Tibial artery (tissue), 4 donors: Measurements from ENCODE around the gene PTPN6.

Experiments
- DNase-seq, 2 donors: peaks; one replicate each; pipeline ENCODE4 v3.0.0-alpha.2; 2019
- H3K27ac ChIP-seq, 2 donors: fragments of 200-600 bp; sonication (generic) in 1 of 2; 1 replicate in 1 of 2; 2 replicates in 1 of 2; pipeline ENCODE4 v1.5.1; 2018 to 2019; ENCODE audit warnings: mild to moderate bottlenecking in 1 of 2
- H3K27me3 ChIP-seq, 2 donors: fragments of 200-600 bp; sonication (generic) in 1 of 2; one replicate each; pipeline versions ENCODE4 v1.5.1 to v1.6.0; 2016 to 2019
- H3K36me3 ChIP-seq, 3 donors: fragments of 200-600 bp; sonication (generic) in 2 of 3; one replicate each; pipeline ENCODE4 v1.5.1; 2016 to 2019; ENCODE audit warnings: mild to moderate bottlenecking in 2 of 3
- H3K4me1 ChIP-seq, 4 donors: fragments of 200-600 bp; sonication (generic) in 2 of 4; 1 replicate in 3 of 4; 2 replicates in 1 of 4; pipeline ENCODE4 v1.5.1; 2016 to 2019
- H3K4me3 ChIP-seq, 2 donors: fragments of 200-600 bp; sonication (generic) in 1 of 2; 1 replicate in 1 of 2; 2 replicates in 1 of 2; pipeline ENCODE4 v1.5.1; 2018 to 2019; ENCODE audit warnings: mild to moderate bottlenecking in 2 of 2
- H3K9me3 ChIP-seq, 3 donors: fragments of 200-600 bp; sonication (generic) in 1 of 3; one replicate each; pipeline ENCODE4 v1.5.1; 2016 to 2019
- intact Hi-C: fragments of 100-400 bp; cut with DNase I; formaldehyde crosslinking; loops from one replicate; pipeline ENCODE4 v1.15.0; 2023; ENCODE audit warnings: low total_unique reads
- TF ChIP-seq, protein P1 (sequence below), 2 experiments: fragments of 200-600 bp in 1 of 2; fragments of 450-650 bp in 1 of 2; IDR thresholded peaks; one replicate each; pipeline ENCODE4 v1.5.1; 2017 to 2019; ENCODE audit warnings: antibody characterized with exemption in 2 of 2, mild to moderate bottlenecking in 1 of 2, moderate library complexity in 1 of 2

Gene PTPN6

GRCh38 chr12:6934110-6934509 lies 17.0 kb upstream of the PTPN6 start:
- no peak for DNase-seq
- TF ChIP-seq, protein P1, sequence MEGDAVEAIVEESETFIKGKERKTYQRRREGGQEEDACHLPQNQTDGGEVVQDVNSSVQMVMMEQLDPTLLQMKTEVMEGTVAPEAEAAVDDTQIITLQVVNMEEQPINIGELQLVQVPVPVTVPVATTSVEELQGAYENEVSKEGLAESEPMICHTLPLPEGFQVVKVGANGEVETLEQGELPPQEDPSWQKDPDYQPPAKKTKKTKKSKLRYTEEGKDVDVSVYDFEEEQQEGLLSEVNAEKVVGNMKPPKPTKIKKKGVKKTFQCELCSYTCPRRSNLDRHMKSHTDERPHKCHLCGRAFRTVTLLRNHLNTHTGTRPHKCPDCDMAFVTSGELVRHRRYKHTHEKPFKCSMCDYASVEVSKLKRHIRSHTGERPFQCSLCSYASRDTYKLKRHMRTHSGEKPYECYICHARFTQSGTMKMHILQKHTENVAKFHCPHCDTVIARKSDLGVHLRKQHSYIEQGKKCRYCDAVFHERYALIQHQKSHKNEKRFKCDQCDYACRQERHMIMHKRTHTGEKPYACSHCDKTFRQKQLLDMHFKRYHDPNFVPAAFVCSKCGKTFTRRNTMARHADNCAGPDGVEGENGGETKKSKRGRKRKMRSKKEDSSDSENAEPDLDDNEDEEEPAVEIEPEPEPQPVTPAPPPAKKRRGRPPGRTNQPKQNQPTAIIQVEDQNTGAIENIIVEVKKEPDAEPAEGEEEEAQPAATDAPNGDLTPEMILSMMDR (IDR thresholded peaks at IDR 0.05), result no peak
- no peaks in the 10 kb centered on the region for H3K9me3 ChIP-seq
- H3K36me3 ChIP-seq, result peaks cover 11 to 37% (median 12%) of the 10 kb centered on the region in 3 donors
- no peaks in the 10 kb centered on the region for H3K27me3 ChIP-seq
- peaks cover 0 to 82% (median 66%) of the 10 kb centered on the region in 4 donors for H3K4me1 ChIP-seq
- intact Hi-C loops, result no loop called here
- H3K4me3 ChIP-seq, result no peak overlapping the region
- H3K27ac ChIP-seq, result peak overlapping the region; percentile 47 to 99

DNA sequence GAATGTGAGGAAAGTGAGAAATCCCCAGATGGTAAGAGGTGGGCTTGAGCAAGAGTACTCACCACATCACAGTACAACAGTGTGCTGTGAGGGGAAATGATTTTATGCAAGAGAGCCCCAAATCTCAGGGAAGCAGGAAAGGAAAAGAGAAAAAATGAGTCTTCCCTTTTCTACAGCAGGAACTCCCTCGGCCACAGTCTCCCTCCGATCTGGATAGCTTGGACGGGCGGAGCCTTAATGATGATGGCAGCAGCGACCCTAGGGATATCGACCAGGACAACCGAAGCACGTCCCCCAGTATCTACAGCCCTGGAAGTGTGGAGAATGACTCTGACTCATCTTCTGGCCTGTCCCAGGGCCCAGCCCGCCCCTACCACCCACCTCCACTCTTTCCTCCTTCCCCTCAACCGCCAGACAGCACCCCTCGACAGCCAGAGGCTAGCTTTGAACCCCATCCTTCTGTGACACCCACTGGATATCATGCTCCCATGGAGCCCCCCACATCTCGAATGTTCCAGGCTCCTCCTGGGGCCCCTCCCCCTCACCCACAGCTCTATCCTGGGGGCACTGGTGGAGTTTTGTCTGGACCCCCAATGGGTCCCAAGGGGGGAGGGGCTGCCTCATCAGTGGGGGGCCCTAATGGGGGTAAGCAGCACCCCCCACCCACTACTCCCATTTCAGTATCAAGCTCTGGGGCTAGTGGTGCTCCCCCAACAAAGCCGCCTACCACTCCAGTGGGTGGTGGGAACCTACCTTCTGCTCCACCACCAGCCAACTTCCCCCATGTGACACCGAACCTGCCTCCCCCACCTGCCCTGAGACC lies 15.6 kb upstream of the PTPN6 start:
- H3K36me3 ChIP-seq, result peaks cover 12 to 49% (median 13%) of the 10 kb centered on the region in 3 donors
- TF ChIP-seq, protein P1 (IDR thresholded peaks at IDR 0.05), result no peak
- intact Hi-C loops, result no loop called here
- no peaks in the 10 kb centered on the region for H3K27me3 ChIP-seq
- DNase-seq, result no peak
- no peak overlapping the region for H3K4me3 ChIP-seq
- H3K4me1 ChIP-seq, result peaks cover 0 to 77% (median 56%) of the 10 kb centered on the region in 4 donors
- H3K27ac ChIP-seq, result peak overlapping the region; percentile 47 to 99
- H3K9me3 ChIP-seq, result no peaks in the 10 kb centered on the region

DNA sequence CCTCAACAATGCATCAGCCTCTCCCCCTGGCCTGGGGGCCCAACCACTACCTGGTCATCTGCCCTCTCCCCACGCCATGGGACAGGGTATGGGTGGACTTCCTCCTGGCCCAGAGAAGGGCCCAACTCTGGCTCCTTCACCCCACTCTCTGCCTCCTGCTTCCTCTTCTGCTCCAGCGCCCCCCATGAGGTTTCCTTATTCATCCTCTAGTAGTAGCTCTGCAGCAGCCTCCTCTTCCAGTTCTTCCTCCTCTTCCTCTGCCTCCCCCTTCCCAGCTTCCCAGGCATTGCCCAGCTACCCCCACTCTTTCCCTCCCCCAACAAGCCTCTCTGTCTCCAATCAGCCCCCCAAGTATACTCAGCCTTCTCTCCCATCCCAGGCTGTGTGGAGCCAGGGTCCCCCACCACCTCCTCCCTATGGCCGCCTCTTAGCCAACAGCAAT lies 14.9 kb upstream of the PTPN6 start:
- Histone ChIP-seq H3K4me1 (peaks cover 0 to 74% (median 55%) of the 10 kb centered on the region in 4 donors), H3K27ac (peak overlapping the region; percentile 91 to 99), H3K9me3 (no peaks in the 10 kb centered on the region), H3K27me3 (no peaks in the 10 kb centered on the region), H3K36me3 (peaks cover 15 to 56% (median 20%) of the 10 kb centered on the region in 3 donors), H3K4me3 (no peak overlapping the region)
- TF ChIP-seq, protein P1 (IDR thresholded peaks at IDR 0.05), result no peak
- DNase-seq, result no peak
- intact Hi-C loops, result no loop called here

DNA sequence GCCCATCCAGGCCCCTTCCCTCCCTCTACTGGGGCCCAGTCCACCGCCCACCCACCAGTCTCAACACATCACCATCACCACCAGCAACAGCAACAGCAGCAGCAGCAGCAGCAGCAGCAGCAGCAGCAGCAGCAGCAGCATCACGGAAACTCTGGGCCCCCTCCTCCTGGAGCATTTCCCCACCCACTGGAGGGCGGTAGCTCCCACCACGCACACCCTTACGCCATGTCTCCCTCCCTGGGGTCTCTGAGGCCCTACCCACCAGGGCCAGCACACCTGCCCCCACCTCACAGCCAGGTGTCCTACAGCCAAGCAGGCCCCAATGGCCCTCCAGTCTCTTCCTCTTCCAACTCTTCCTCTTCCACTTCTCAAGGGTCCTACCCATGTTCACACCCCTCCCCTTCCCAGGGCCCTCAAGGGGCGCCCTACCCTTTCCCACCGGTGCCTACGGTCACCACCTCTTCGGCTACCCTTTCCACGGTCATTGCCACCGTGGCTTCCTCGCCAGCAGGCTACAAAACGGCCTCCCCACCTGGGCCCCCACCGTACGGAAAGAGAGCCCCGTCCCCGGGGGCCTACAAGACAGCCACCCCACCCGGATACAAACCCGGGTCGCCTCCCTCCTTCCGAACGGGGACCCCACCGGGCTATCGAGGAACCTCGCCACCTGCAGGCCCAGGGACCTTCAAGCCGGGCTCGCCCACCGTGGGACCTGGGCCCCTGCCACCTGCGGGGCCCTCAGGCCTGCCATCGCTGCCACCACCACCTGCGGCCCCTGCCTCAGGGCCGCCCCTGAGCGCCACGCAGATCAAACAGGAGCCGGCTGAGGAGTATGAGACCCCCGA lies 14.3 kb upstream of the PTPN6 start:
- intact Hi-C loops, result no loop called here
- H3K27me3 ChIP-seq, result no peaks in the 10 kb centered on the region
- peak overlapping the region; percentile 61 to 72 for H3K4me3 ChIP-seq
- peak overlapping the region; percentile 91 to 99 for H3K27ac ChIP-seq
- H3K9me3 ChIP-seq, result no peaks in the 10 kb centered on the region
- peaks cover 21 to 62% (median 26%) of the 10 kb centered on the region in 3 donors for H3K36me3 ChIP-seq
- peaks cover 0 to 75% (median 50%) of the 10 kb centered on the region in 4 donors for H3K4me1 ChIP-seq
- TF ChIP-seq, protein P1 (IDR thresholded peaks at IDR 0.05), result no peak
- no peak for DNase-seq

DNA sequence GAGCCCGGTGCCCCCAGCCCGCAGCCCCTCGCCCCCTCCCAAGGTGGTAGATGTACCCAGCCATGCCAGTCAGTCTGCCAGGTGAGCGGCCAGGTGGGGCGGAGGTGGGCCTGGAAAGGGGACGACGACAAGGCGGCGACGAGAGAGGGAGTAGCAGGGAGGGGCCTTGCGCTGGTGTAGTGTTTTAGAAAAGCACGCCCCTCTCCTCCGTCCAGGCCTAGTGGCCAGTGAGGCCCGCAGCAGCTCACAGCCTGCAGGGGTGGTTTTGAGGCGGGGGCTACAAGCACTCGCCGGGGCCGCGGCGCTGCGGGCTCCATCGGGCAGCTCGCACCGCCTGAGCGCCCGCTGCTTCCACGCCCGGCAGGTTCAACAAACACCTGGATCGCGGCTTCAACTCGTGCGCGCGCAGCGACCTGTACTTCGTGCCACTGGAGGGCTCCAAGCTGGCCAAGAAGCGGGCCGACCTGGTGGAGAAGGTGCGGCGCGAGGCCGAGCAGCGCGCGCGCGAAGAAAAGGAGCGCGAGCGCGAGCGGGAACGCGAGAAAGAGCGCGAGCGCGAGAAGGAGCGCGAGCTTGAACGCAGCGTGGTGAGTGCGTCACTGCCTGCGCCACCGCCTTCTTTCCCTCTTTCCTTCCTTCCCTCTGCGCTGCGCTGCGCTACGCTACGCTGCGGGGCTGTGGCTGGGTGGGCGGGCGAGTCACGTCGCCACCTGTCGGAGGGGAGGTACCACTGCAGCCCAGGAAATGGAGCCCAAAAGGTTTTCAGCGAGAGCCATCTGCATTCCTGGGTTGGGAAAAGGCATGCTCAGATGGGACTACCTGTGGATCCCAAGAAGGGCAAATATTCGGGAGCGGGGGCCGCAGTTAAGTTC lies 13.4 kb upstream of the PTPN6 start:
- intact Hi-C loops, result loop anchor here (2.0 kb wide), 1 partner anchor 13 kb away; no protein-coding TSS in a partner anchor
- Histone ChIP-seq H3K4me3 (peak overlapping the region; percentile 61 to 72), H3K36me3 (peaks cover 21 to 64% (median 26%) of the 10 kb centered on the region in 3 donors), H3K9me3 (no peaks in the 10 kb centered on the region), H3K4me1 (peaks cover 0 to 74% (median 47%) of the 10 kb centered on the region in 4 donors), H3K27ac (peak overlapping the region; percentile 91 to 99), H3K27me3 (no peaks in the 10 kb centered on the region)
- DNase-seq, result peak; percentile 90 to 96
- TF ChIP-seq, protein P1 (IDR thresholded peaks at IDR 0.05), result peak; percentile 97 to 98
